NCI-H1930 (cell line): ENCODE data around the gene WNT7B.

Source experiments
- DNase-seq, 2 experiments: peaks; one replicate each; lab custom pipeline; 2025; lab: John Stamatoyannopoulos, UW

WNT7B gene

GRCh38 chr22:45927059-45927458 lies 49.9 kb downstream of the WNT7B start:
- DNase-seq = no peak

- no peak for DNase-seq
Observed at GRCh38 chr22:45926433-45926832, 50.5 kb downstream of the WNT7B start.

DNA sequence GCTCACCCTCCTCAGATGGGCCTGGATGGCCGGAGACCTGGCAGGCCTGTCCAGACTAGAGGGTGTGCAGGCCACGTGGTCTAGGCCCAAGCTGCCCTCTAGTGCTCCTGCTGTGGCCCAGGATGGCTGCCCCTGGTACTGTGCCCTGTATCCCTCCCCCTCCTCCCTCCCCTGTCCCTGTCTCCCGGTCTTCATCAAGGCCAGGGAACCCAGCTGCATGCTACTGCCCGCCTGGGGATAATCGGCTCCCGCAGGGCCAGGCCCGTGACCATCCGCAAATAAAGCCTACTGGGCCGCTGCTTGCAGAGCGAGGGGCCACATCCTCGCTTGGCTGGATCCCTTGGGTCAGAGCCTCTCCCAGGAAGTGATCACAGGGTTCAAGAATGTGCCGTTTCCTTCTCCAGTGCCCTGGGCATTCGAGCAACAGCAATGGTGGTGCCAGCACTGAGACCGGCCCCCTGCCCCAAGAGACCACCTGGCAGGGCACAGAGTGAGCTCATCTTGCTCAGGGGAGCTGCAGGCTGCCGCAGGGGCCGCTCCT lies 51.1 kb downstream of the WNT7B start:
- DNase-seq = no peak

DNA sequence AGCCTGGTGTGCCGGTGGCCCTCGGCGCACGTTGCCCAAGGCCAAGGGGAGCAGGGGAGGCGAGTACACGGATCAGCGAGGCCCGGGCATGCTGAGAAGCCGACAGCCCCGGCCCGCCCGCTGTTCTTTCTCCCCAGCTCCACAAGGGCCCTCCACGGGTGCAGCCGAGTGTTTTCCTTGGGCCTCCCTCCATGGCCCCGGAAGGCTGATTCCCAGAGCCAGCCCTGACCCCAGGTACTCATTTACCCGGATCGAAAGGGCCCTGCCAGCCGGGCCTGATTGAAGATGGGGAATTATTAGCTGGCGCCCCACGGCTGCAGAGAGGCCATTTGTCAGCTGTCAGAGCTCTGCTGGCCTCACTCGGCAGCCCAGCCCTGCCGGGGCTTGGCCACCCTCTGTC lies 53.1 kb downstream of the WNT7B start:
- DNase-seq = no peak

GRCh38 chr22:45923212-45923611 lies 53.8 kb downstream of the WNT7B start:
- no peak for DNase-seq

- DNase-seq = no peak
Observed at GRCh38 chr22:45922661-45923060, 54.3 kb downstream of the WNT7B start.

- no peak for DNase-seq
Observed at GRCh38 chr22:45922256-45922655, 54.7 kb downstream of the WNT7B start.

GRCh38 chr22:45919504-45920286 lies 57.3 kb downstream of the WNT7B start:
- DNase-seq = no peak

GRCh38 chr22:45918459-45919370 lies 58.2 kb downstream of the WNT7B start:
- no peak for DNase-seq

DNA sequence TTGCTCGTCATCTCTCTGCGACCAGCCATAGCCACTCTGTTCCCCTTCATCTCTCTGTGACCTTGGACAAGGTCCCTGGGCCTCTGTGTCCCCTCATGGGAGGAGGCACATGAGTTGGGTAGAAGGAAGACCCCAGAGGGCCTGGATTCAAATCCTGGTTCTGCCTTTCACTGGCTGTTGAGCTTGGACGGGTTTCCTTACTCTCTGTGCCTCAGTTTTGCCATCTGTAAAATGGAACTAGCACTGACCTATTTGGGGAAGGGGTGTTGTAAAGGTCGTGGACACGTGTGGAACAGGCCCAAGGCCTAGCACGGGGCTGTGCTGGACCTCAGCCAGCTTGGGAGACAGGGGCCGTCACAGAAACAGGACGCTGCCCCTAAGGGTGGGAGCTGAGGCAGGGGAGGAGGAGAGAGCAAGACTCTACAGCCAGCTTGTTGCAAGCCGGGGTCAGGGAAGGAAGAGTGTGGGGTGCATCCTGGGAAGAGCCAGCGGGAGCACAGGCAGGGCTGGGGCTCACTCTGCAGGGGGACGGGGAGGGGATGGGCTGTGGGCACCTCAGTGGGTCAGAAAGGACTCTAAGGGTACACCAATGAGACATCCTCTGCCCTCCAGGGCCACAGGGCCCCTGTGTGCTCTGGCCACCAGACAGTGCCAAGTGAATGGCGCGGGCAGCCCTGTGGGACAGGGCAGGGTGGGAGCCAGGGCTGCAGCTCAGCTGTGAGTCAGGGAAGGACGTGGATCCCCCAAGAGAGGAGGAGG lies 59.1 kb downstream of the WNT7B start:
- no peak for DNase-seq

DNA sequence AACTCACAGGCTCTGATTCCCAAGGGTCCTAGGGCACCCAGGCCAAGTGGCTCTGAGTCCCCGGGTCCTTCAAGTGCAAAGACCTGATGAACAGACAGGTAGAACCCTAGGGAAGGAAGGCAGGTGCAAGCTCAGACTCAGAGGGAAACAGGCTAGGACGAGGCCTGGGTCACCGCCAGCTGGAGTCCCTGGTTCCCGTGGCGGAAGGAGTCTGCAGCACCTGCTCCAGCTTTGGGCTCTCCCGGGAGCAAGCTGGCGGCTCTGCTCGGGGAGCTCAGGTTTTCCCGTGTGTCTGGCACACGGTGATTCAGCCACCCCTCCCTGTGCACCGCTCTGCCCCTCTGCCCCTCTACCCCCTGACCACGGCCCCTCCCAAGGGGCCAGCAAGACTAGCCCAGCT lies 59.8 kb downstream of the WNT7B start:
- no peak for DNase-seq

DNA sequence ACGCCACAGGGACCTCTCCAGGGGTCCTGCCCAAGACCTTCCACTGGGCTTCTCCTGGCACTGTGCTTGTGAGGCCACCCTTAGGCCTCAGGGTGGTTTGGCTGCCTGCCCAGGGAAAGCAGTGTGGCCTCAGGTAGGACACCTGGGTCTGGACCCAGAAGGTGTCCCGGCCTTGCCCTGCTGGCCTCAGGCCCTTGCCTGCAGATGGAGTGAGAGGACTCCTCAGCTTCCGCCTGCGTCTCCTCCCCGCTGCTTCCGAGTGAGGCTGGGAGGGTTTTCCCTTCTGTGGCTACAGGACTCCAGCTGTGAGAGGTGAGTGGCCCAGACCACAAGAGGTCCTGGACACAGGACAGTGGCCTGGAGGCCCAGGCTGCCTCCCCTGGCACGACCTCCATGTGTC lies 60.4 kb downstream of the WNT7B start:
- no peak for DNase-seq

GRCh38 chr22:45915841-45916240 lies 61.1 kb downstream of the WNT7B start:
- no peak for DNase-seq

DNA sequence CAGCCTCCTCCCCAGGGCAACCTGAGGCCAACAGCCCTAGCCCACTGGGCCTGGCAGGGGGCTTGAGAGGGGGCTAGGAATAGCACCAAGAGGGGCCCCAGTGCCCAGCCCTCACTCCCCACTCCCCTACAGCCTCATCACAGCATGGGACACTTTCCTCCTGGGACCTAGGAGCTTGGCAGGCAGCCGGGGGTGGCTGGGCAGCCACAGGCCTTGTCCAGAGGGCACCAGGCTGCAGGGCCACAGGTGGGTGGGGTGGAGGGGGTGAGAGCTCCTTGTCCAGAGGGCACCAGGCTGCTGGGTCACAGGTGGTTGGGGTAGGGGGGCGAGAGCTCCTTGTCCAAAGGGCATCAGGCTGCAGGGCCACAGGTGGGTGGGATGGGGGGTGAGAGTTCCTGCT lies 61.8 kb downstream of the WNT7B start:
- DNase-seq = no peak

- no peak for DNase-seq
Observed at GRCh38 chr22:45914309-45914708, 62.7 kb downstream of the WNT7B start.

GRCh38 chr22:45912910-45913309 lies 64.1 kb downstream of the WNT7B start:
- no peak for DNase-seq

DNA sequence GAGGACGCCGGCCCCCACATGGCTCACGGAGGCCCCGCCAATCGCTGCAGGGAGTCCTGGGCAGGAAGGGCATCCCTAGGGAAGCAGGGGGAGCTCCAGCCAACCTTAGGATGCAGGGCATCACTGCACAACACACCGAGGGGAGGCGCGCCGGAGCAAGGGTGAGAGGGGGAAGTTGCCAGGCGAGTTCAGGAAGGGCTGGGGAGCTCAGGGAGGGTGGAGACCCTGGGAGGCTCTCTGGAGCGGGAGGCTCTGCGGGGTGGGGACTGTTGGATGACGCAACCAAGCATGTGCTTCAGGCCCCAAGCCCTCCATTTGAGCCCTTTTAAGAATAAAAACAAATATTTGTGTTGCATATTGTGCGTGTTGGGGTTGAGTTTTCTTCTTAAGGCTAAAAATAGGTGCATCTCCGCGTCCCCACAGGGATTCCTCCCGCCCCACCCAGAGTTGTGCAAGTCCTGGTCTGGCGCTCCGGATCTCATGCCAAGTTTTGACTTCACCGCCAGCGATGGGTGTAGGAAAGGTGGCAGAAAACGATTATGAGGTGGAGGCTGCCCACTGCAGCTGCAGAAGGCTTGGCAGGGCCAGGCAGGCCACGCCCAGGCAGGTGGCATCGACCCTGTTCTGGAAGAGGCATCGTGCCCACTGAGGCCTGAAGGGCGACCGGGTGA lies 65.2 kb downstream of the WNT7B start:
- DNase-seq = no peak

- no peak for DNase-seq
Observed at GRCh38 chr22:45910928-45911467, 66.0 kb downstream of the WNT7B start.

GRCh38 chr22:45908961-45909360 lies 68.0 kb downstream of the WNT7B start:
- no peak for DNase-seq

DNA sequence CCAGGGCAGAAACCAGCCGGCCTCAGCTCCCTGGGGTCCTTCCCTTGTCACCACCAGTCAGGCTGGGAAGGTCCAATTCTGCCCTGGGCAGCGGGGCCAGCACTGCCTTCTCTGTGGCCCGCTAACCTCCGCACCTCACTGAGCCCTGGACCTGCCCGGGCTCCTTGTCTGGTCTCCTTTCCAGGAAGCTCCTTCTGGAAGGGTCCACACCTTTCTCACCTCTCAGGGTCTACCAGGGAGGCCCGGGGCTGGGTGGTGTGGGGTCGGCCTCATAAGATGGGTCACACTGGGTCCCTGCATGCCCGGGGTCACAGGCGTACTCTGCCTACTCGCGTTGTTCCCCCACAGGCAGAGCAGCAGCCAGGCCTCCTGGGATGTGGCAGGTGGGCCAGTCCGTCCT lies 69.0 kb downstream of the WNT7B start:
- DNase-seq = no peak

DNA sequence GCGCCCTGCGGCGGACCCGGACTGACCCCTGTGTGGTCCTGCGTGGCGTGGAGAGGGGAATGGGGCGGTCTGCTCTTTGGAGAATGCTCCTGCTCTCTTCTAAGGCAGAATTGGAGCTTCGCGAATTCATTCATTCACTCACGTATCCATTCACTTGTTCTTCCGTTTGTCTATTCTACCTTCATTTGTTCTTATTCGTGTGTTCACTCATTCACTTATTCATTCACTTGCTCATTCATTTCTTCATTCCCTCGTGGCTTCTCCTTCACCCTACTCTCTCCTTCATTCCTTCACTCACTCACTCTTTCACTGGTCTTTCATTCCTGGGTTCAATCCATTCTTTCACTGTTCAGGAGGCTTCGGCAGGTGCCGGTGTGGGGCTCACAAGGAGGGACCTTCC lies 69.6 kb downstream of the WNT7B start:
- no peak for DNase-seq
